Measurements from ENCODE around the gene GALR3.

Gene GALR3

DNA sequence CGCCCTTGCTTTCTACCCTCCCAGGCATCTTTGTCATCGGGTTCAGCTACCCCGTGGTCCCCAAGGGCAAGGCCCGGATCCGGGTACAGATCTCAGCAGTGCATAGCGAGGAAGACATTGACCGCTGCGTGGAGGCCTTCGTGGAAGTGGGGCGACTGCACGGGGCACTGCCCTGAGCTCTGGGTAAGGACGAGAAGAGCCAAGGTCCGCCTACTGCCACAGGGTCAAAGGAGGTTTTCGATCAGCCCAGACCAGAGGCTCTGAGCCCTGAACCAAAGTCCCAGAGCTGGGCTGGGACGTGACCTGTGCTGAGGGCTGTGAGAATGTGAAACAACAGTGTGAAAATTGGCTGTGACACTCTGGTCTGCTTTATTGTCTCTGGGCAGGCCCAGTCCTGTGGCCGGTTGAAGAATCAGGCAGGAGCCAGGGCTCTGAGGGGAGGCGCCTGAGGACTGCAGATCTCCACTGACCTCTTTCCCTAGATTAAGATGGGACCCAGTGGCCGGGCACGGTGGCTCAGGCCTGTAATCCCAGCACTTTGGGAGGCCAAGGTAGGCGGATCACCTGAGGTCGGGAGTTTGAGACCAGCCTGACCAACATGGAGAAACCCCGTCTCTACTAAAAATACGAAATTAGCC, 6.5 kb upstream of the GALR3 start:
- H3K27ac ChIP-seq (replicated peaks): no peak overlapping the region
- peaks cover 2% of the 10 kb centered on the region for H3K27me3 ChIP-seq (ENCODE audit: insufficient read depth, poor library complexity, severe bottlenecking)
- no peak overlapping the region for H3K4me3 ChIP-seq (replicated peaks; ENCODE audit: insufficient read depth, low read length)
- DNase-seq (ENCODE audit: low read depth in 1 of 2, low spot score in 1 of 2): no peak
- no peak for TF ChIP-seq SPI1 (IDR thresholded peaks at IDR 0.05; ENCODE audit: borderline replicate concordance, low read depth)
- TF ChIP-seq, protein P1, sequence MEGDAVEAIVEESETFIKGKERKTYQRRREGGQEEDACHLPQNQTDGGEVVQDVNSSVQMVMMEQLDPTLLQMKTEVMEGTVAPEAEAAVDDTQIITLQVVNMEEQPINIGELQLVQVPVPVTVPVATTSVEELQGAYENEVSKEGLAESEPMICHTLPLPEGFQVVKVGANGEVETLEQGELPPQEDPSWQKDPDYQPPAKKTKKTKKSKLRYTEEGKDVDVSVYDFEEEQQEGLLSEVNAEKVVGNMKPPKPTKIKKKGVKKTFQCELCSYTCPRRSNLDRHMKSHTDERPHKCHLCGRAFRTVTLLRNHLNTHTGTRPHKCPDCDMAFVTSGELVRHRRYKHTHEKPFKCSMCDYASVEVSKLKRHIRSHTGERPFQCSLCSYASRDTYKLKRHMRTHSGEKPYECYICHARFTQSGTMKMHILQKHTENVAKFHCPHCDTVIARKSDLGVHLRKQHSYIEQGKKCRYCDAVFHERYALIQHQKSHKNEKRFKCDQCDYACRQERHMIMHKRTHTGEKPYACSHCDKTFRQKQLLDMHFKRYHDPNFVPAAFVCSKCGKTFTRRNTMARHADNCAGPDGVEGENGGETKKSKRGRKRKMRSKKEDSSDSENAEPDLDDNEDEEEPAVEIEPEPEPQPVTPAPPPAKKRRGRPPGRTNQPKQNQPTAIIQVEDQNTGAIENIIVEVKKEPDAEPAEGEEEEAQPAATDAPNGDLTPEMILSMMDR (IDR thresholded peaks at IDR 0.05; ENCODE audit: insufficient read depth, low read length): no peak
- TF ChIP-seq POLR2AphosphoS5 (IDR thresholded peaks at IDR 0.05; ENCODE audit: low read depth): no peak
- no peak for TF ChIP-seq GABPA (IDR thresholded peaks at IDR 0.05; ENCODE audit: low read depth)
- TF ChIP-seq, protein P2, sequence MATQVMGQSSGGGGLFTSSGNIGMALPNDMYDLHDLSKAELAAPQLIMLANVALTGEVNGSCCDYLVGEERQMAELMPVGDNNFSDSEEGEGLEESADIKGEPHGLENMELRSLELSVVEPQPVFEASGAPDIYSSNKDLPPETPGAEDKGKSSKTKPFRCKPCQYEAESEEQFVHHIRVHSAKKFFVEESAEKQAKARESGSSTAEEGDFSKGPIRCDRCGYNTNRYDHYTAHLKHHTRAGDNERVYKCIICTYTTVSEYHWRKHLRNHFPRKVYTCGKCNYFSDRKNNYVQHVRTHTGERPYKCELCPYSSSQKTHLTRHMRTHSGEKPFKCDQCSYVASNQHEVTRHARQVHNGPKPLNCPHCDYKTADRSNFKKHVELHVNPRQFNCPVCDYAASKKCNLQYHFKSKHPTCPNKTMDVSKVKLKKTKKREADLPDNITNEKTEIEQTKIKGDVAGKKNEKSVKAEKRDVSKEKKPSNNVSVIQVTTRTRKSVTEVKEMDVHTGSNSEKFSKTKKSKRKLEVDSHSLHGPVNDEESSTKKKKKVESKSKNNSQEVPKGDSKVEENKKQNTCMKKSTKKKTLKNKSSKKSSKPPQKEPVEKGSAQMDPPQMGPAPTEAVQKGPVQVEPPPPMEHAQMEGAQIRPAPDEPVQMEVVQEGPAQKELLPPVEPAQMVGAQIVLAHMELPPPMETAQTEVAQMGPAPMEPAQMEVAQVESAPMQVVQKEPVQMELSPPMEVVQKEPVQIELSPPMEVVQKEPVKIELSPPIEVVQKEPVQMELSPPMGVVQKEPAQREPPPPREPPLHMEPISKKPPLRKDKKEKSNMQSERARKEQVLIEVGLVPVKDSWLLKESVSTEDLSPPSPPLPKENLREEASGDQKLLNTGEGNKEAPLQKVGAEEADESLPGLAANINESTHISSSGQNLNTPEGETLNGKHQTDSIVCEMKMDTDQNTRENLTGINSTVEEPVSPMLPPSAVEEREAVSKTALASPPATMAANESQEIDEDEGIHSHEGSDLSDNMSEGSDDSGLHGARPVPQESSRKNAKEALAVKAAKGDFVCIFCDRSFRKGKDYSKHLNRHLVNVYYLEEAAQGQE (IDR thresholded peaks at IDR 0.05; ENCODE audit: insufficient replicate concordance, low read depth): no peak

DNA sequence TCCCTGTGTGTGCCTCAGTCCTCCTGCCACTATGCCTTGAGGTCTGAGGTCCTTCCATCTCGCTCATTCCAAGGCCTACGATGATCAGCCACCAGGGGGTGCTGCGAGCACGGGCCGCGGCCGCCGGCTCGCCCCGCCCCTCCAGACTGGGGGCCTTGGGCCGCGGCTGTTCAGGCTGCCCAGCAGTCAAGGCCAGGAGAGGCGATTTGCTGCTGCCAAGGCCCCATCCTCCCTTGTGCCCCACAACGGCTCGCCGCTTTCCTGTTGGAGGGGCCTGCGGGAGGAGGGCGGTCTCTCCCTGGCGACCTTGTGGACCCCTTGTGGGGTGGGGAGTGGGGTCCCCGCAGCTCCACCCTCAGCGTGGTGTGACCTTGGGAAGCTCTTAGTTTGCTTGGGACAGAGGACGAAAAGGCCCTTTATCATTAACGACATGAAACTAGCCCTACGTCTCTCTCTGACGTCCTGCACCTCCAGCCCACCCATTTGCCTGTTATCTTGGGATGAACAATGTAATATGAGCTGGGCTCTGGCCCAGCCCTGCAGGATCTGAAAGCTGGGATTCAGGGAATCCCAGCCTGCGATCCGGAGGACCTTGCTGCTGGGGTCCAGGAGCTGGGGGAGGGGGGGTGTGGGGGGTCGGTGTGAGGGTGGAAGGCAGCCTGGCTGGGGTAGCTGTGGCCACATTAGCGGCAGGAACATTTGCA, 5.3 kb upstream of the GALR3 start:
- peak in 1 of 2 experiments; percentile 72 for DNase-seq (ENCODE audit: low read depth in 1 of 2, low spot score in 1 of 2)
- TF ChIP-seq, protein P2 (IDR thresholded peaks at IDR 0.05; ENCODE audit: insufficient replicate concordance, low read depth): no peak
- TF ChIP-seq POLR2AphosphoS5 (IDR thresholded peaks at IDR 0.05; ENCODE audit: low read depth): no peak
- TF ChIP-seq, protein P1 (IDR thresholded peaks at IDR 0.05; ENCODE audit: insufficient read depth, low read length): peak; percentile 84
- Histone ChIP-seq H3K27ac (replicated peaks) (no peak overlapping the region), H3K27me3 (ENCODE audit: insufficient read depth, poor library complexity, severe bottlenecking) (peaks cover 2% of the 10 kb centered on the region), H3K4me3 (replicated peaks; ENCODE audit: insufficient read depth, low read length) (no peak overlapping the region)

DNA sequence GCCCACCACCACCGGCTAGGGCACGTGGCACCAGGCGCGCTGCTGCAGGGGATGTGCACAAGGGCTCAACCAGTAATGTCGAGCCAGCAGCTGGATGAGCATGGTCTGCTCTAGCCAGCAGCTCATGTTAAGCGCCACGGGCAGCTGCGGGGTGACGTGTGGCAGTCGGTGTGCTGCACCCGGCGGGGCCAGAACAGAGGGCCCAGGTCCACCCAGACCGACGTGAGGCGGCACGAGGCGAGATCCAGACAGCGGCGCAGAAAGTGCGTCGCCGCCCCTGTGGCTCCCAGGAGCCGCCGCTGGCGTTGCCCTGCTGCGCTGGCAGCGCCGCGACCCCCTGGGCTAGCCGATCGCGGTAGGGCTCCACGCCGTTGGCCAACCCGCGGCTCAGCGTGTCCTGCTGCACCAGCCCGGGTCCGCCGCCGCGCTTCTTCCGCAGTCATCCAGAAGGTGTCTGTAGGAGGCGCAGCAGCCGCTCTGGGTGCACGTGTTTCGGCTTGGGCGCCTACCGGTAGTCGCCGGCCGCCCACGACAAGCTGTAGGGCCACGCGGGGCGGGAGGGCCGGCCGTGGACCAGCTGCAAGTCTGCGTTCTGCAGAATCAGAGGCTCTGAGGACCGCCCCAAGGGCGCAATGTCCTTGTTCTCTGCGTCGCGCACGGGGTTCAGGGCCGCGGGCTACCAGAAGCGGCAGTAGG, 4.6 kb upstream of the GALR3 start:
- TF ChIP-seq, protein P2 (IDR thresholded peaks at IDR 0.05; ENCODE audit: insufficient replicate concordance, low read depth): no peak
- TF ChIP-seq SPI1 (IDR thresholded peaks at IDR 0.05; ENCODE audit: borderline replicate concordance, low read depth) (no peak), POLR2AphosphoS5 (IDR thresholded peaks at IDR 0.05; ENCODE audit: low read depth) (no peak), GABPA (IDR thresholded peaks at IDR 0.05; ENCODE audit: low read depth) (no peak)
- TF ChIP-seq, protein P1 (IDR thresholded peaks at IDR 0.05; ENCODE audit: insufficient read depth, low read length): no peak
- Histone ChIP-seq H3K27me3 (ENCODE audit: insufficient read depth, poor library complexity, severe bottlenecking) (peaks cover 2% of the 10 kb centered on the region), H3K27ac (replicated peaks) (no peak overlapping the region), H3K4me3 (replicated peaks; ENCODE audit: insufficient read depth, low read length) (no peak overlapping the region; the same call in 1 of the 2 replicates)
- DNase-seq (ENCODE audit: low read depth in 1 of 2, low spot score in 1 of 2): peak in 1 of 2 experiments; percentile 73

Data from HL-60 (cell line).